ENCODE data around the gene CACNA1G.

The CACNA1G gene

DNA sequence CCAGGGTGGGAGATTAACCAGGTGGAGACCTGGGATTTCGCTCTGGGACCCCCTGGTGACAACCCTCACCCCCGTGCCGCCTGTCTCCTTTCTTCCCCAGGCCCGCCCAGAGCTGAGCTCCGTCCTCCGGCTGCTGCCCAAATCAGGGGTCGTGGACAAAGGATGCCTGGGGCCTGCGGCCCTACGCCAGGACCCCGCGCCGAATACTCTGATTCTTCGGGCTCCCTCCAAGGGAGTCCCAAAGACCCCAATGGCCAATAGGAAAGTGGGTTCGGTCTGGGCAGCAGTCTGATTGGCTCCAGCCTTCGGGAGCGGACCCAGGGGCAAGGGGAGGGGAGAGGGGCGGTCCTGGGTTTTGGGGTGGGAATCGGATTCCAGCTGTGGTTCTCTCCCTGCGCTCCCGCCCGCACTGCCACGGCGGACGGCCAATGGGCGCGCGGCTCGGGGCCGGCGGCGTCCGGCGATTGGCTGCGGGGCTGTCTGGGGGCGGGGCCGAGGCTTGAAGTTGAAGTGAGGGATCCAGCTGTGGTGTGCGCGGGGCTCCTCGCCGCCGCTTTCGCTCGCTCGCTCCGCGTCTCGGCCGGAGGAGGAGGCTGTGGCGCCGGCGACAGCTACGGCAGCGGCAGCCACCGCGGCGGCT is at the start of gene CACNA1G:
Gene CACNA1G, plus strand, starts transcription at position 531 of the 640 bp plus-strand sequence. CDS start 745 bp downstream, outside the sequence.
- in situ Hi-C loops (cut with MboI; ENCODE audit: low sequenced_read_pairs), result no loop called here

DNA sequence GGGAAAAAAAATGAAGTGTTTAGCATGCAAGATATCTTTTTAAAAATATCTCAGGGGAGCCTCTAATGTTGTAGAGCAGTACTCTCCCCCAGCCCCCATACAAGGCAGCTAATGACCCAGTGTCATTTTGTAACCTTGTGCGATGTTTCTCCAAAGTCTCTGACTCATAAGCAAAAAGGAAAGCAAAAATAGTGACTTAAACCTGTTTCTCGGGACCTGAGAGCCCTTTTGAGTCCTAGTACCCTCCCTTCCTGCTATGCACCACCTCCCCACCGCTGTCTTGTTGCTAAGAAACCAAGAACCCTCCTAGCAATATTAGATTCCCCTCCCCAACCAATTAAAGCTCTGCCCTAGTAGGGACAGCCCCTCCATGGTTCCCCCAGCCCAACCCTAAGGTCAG is 49.5 kb upstream of the CACNA1G start:
- in situ Hi-C loops (cut with MboI; ENCODE audit: low sequenced_read_pairs), result no loop called here

DNA sequence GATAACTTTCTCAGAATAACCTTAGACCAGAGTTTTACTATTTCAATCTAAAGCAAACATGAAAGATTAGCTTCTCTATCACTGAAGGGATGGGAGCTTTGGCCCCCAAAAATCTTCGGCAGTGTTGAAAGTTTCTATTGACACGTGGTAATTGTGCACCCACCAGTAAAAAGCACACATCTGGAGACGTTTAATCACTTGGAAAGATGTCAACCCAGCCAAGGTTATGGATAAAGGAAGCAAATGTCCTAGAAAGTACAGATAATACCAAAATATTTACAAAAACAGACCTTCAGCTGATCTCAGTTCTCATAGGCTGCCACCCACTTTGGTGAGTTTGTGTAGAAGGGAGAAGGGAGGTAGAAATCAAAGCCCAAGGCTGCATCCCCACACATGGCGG is 47.0 kb upstream of the CACNA1G start:
- in situ Hi-C loops (cut with MboI; ENCODE audit: low sequenced_read_pairs), result no loop called here

DNA sequence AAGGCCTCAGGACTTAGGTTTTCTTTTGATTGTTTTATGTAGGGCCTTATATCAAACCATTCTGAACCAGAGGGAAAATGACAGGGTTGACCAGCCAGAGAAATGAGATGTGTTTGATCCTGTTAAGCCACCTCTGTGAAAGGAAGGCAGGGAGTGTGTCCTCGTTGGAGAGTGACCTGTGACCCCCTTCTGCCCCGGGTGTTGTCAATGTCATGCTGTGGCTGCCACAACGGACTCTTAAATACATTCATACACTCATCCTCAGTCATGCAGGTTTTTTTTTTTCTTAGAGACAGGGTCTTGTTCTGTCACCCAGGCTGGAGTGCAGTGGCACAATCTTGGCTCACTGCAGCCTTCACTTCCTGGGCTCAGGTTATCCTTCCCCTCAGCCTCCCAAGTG is 46.1 kb upstream of the CACNA1G start:
- in situ Hi-C loops (cut with MboI; ENCODE audit: low sequenced_read_pairs), result no loop called here

DNA sequence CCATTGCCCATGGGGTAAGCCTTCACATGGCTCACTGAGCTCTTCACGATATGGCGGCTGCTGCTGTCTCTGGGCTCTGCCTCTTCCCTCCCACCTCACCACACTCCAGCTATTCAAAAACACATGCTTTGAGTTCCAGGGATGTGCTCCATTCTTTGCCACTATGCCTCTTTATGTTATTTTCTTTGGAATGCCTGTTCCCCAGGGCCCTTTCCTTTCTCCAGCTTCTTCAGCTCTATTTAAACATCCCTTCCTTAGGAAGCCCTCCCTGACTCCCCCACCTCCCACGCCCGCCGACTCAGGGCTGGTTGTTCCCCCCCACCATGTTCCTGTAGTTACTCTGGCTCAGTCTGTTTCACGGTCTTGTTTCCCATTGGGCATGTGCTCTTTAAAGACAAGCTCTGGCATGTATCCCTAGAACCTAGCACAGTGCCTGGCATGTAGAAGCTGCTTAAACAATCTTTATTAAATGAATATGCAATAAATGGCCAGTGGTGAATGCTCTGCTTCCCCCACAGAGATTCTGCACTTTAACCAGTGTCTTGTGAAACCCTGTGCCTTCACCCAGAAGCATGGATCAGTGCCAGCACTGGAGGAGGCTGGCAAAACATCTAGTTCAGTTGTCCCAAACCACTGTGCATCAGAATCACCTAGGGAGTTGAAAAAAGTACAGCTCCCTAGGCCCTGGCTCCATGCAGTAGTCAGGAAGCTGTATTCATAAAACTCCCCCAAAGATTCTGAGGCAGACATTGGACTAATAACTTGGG is 45.4 kb upstream of the CACNA1G start:
- in situ Hi-C loops (cut with MboI; ENCODE audit: low sequenced_read_pairs), result no loop called here

DNA sequence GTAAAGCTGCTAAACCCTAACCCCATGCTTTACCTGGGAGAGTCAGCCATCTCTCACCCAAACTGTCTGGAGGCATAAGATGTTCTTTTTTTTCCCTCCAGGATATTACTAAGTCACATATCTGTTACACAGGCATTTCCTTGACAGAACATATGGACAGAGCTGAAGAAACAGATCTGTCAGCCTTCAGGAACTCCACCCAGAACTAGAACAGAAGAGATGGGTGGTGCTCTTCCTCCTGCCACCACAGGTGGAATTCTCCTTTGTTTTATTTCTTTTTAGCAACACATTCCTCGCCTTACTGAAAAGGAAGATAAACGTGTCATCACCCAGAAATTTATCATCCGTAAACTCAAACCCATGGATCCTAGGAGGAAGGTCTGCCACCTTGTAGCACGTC is 43.5 kb upstream of the CACNA1G start:
- in situ Hi-C loops (cut with MboI; ENCODE audit: low sequenced_read_pairs), result no loop called here

DNA sequence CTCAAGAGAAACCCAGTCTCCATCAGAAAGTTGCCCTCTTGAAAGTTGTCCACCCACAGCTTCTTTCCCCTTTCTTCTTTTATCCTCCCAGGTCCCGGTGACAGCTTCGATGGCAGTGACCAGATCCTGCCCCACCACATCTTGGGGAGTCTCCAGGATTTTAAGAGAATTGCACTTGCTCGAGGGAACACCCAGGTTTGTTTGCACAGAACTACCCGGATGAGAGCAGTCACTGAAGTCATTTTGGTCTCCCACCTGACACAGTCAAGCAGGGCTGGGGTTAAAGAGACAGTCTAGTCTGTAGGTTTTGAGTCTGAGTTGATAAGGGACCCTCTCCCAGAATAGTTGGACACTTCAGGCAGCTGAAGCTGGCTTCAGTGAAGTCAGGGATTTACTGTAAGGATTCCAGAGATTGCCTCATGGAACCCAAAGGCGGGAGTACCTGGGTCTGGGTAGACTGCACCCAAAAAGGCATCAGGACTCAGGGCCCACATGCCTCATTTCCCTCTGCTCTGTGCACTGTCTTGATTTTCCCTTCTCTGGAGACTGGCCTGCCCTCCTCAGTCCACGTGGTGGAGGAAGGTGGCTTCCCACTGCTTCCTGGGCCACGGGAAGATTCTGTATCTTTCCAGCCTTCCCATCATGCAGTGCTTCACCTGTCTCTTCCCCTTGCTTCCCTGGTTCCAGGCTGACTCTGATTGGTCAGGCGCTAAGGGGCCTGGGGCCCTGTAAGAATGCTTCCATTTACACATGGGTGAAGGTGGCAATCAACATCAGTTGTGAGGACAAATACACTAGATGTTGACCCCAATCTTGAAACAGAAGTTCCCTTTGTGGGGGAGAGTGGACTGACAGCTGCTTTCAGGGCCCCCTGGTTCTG is 42.8 kb upstream of the CACNA1G start:
- in situ Hi-C loops (cut with MboI; ENCODE audit: low sequenced_read_pairs), result no loop called here

DNA sequence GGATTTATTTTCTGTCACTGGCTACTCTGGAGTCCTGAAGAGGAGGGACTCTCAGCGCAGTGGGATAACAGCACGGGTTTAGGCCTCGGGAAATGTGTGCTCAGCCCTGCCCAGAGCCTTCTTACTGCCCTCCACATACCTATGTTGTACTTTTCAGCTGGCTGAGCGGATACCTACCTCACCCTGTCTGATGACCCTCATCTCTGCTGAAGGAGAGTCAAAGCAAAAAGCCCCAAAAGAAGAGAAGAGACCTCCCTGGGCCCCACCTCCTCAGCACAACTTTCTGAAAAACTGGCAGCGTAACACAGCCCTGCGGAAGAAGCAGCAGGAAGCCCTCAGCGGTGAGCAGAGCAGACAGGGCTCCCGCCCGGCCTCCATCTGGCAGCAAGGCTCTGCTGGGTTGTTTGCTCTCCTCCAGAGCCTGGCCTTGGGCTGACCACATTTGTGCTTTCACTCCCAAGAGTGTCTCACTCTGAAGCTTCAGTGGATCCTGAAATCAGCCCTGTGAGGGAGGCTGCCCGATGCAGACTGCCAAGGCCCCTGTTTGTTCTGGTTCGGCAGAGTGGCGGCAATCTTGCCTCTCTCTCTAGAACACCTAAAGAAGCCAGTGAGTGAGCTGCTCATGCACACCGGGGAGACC is 42.0 kb upstream of the CACNA1G start:
- in situ Hi-C loops (cut with MboI; ENCODE audit: low sequenced_read_pairs), result no loop called here

DNA sequence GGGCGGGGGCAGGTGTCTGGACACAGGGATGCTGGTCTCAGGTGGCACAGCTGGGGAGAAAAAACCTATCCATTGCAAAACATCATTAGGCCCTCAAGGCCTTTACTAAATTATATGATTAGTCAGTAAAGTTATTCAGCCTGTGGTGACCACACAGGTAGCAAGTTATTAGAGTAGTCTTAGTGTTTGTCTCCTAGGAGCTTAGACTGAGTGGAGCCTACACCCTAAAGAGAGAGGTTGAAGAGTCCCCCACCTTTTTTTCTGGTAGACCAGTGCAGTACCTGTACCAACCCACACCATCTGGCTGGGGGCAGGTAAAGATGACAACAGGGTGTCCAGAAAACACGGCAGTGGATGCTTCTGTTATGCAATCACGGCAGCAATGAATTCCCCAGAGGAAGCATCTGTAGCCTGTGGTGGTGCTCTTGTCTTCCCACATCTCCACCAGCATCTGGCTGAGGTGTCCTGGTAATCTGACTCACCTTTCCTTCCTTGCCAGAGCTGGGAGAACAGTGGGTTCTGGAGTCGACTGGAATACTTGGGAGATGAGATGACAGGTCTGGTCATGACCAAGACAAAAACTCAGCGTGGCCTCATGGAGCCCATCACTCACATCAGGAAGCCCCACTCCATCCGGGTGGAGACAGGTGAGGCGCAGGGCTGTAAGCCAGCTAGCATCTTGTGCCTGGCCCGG is 41.2 kb upstream of the CACNA1G start:
- in situ Hi-C loops (cut with MboI; ENCODE audit: low sequenced_read_pairs), result no loop called here

DNA sequence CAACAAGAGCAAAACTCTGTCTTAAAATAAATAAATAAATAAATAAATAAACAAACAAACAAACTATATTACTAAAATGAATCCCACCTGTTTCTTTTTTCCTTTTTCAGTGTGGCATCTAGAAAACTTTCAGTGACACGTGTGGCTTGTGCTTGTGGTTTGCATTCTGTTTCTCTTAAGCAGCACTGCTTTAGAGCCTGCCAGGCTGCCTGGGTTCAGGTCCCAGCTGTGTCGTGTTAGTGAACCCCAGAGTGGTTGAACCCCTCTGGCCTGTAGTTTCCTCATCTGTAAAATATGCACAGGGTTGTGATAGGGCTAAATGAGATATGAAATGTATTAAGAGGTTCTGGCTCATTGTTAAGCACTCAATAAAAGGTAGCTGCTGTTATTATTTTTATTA is 40.0 kb upstream of the CACNA1G start:
- in situ Hi-C loops (cut with MboI; ENCODE audit: low sequenced_read_pairs), result no loop called here

DNA sequence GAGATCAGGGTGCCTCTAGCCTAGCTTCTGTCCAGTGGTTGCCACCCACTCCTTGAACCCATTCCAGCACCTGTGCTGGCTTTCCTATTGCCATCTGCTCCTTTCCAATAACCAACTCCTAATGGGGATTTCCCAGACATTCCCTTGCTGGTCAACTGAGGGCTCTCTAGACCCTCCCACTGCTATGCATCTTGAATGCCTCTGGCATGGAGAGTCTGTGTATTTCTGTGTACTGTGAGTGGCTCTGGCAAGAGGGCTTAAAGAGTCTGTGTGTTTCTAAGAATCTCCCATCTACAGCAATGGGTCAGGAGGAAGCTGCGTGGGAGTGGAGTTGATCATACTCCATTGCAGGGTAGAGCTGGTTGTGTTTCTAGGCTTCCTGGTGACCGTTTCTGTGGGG is 39.0 kb upstream of the CACNA1G start:
- in situ Hi-C loops (cut with MboI; ENCODE audit: low sequenced_read_pairs), result no loop called here

DNA sequence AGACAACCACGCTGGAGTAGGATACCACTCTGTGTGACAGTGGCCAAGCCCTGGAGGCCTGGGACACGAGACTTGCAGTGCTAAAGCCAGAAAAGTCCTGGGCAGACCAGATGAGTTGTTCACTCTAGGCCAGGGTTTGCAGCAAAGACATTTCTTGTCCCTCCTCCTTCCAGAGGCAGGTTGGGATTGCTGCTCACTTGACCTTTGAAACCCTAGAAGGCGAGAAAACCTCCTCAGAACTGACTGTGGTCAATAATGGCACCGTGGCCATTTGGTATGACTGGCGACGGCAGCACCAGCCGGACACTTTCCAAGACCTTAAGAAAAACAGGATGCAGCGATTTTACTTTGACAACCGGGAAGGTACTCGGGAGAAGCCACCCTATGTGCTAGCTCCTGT is 37.7 kb upstream of the CACNA1G start:
- in situ Hi-C loops (cut with MboI; ENCODE audit: low sequenced_read_pairs), result no loop called here

DNA sequence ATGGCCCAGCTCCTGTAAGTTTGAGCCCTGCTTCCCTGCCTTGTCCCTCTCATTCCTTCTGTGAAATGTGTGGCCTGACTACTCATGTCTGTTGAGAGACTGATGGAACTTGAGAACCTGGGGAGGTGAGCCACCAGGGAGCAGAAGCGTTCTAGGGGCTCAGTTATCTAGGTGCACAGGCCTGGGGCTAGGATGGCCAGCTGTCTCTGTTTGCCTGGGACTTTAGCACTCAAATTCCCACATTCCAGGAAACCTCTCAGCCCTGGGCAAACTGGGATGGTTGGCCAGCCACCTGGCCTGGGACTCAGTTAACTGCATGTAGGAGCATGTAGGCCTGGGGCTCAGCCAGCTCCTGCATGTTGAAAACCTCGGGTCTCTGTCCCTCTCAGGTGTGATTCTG is 37.3 kb upstream of the CACNA1G start:
- in situ Hi-C loops (cut with MboI; ENCODE audit: low sequenced_read_pairs), result no loop called here

DNA sequence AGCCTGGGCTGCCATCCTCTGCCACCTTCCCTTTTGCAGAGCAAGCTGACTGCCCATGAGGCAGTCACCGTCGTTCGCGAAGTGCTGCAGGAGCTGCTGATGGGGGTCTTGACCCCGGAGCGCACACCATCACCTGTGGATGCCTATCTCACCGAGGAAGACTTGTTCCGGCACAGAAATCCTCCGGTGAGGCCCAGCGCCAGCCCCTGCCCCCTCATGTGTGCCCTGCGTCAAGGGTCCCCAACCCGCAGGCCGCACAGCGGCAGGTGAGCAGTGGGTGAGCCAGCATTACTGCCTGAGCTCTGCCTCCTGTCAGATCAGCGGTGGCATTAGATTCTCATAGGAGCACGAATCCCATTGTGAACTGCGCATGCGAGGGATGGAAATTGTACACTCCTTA is 35.7 kb upstream of the CACNA1G start:
- in situ Hi-C loops (cut with MboI; ENCODE audit: low sequenced_read_pairs), result no loop called here

DNA sequence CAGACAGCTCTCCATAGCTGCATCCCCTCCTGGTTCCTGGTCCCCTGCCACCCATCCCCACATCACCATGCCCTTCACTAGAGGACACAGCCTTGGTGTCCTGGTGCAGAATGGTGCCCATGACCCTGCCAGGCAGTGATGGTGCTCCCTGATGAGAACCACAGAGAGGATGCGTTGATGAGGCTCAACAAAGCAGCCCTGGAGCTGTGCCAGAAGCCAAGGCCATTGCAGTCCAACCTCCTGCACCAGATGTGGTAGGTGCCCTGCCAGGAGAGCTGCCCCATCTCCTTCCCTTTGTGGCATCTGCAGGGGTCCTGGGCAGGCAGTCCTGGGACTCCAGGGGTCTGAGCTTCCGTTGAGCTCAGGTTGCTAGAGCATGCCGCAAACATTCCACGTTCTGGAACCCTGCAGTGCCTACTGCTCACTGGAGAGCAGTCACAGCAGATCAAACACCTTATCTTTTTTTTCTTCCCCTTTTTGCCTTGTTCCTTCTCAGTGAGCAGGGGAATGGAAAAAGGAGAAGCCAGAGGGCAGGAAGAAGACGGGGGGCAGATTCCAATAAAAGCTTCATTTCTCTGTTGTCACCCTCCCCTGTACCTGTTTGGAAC is 33.3 kb upstream of the CACNA1G start:
- in situ Hi-C loops (cut with MboI; ENCODE audit: low sequenced_read_pairs), result no loop called here

DNA sequence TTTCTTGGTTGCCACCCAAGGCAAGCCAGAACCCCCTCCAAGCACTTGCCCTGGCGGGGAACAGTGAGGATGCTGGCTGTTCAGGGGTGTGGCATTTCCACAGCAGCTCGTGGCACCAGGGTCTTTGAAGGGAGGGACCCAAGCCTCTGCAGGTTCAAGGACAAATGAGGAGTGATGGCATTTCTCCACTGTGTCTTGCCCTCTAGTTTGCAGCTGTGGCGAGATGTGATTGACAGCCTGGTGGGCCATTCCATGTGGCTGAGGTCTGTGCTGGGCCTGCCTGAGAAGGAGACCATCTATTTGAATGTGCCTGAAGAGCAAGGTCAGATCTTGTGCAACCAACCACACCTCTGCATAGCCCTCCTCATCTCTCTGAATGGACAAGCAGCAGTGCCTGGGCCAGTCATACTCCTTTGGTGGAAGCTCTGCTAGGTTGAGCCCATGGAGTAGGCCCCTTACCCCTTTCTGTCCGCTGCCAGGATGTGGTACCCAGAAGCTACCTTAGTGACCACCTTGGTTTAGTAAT is 32.5 kb upstream of the CACNA1G start:
- in situ Hi-C loops (cut with MboI; ENCODE audit: low sequenced_read_pairs), result no loop called here

DNA sequence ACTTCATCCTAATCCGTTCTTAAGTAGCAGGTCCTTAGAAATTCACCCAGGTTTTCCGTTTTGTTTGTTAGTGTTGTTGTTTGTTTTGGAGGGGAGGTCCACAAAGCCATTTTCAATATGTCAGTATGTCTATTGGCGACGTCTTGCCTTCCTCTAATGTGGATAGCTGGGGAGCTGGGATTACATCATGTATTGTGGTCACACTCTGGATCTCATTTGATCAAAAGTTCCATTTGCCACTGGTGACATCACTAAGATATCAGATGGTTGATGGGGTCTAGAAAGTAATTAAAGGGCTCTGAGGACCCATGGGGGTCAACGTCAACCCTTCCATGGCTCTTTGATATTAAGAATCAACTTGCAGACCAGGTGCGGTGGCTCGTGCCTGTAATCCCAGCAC is 30.7 kb upstream of the CACNA1G start:
- in situ Hi-C loops (cut with MboI; ENCODE audit: low sequenced_read_pairs), result no loop called here

DNA sequence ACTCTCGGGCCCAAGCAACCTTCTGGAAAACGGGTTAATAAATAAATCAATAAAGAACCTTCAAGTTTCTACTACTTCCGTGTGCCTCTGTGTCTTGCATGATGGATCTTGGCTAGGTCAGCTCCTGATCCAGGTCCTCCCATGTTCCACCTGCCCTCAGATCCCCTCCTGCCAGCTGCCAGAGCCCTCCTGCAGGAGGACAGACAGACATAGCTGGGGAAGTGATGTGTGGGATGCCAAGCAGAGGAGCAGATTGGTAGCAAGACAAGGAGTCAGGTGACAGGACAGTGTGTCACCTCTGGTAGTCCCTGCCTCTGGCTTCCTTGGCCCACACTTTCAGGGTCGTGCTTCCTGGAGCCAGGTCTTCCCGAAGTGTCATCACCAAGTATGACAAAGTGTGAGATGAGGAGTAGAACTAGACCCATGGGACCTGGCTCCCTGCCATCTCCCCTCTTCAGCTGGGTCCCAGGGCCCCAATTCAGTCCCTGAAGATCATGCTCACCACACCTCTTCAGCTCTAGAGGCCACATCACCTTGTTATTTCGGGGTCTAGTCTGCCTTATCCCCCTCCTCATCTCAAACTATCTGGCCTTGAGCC is 29.0 kb upstream of the CACNA1G start:
- in situ Hi-C loops (cut with MboI; ENCODE audit: low sequenced_read_pairs), result no loop called here

DNA sequence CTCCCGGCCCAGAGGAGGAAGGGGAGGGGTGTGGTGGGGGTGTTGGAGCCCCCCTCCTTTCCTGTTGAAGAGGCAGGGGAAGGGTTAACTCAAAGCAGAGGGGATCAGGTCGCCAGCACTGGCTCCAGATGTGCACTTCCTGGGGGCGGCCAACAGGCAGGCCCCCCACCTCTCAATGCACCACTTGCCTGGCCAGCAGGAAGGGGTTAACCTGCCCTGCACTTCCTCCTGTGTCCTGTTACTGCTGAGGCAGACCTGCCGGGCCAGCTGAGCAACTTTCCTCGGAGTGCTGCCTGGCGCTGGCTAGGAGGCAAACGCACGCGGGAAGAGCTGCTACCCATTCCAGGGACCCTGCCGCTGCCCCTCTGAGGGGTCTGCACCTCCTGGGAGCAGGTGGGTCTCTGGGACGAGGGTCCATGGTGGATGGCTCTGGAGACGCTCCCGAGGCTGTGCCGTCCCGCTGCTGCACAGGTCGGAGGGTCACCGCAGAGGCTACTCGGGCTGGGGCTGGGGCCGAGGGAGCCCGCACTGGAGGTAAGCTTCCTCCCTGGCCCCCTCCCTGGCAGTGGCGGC is 28.0 kb upstream of the CACNA1G start, which contains the start of gene EPN3:
Gene EPN3, plus strand, starts transcription at position 284 of the 573 bp plus-strand sequence. CDS start 3,822 bp downstream, outside the sequence.
- in situ Hi-C loops (cut with MboI; ENCODE audit: low sequenced_read_pairs), result no loop called here

Data from HL-60/S4 (cell line).